ENCODE data around the gene ACAP3. TPM values are rescaled to one million over a fixed set of nuclear protein-coding genes. Genes with fewer than 3 reads are reported as not detected.

Gene ACAP3
- total RNA-seq, 1 donor from 2014 or later: 55.7 TPM

GRCh38 chr1:1330366-1331067, 22.8 kb upstream of the ACAP3 start:
- no peak for DNase-seq
- Mint-ChIP-seq H3K4me3 (no peak overlapping the region), H3K27ac (no peak overlapping the region)

GRCh38 chr1:1329304-1330210, 21.8 kb upstream of the ACAP3 start:
- DNase-seq: no peak
- intact Hi-C loops (cut with micrococcal nuclease): no loop called here
- H3K4me3 Mint-ChIP-seq: no peak overlapping the region
- H3K27me3 Mint-ChIP-seq: no peaks in the 10 kb centered on the region
- H3K36me3 Mint-ChIP-seq (ENCODE audit: low read depth): peaks cover 1% of the 10 kb centered on the region
- no peak overlapping the region for H3K27ac Mint-ChIP-seq
- peaks cover 6% of the 10 kb centered on the region for H3K4me1 Mint-ChIP-seq
- no peaks in the 10 kb centered on the region for H3K9me3 Mint-ChIP-seq

More at GRCh38 chr1:1330366-1331067, 22.8 kb upstream of the ACAP3 start:
- intact Hi-C loops (cut with micrococcal nuclease): no loop called here
- Mint-ChIP-seq H3K9me3 (no peaks in the 10 kb centered on the region), H3K27me3 (no peaks in the 10 kb centered on the region), H3K4me1 (peaks cover 6% of the 10 kb centered on the region), H3K36me3 (ENCODE audit: low read depth) (peaks cover 1% of the 10 kb centered on the region)

- intact Hi-C loops (cut with micrococcal nuclease): no loop called here
- Mint-ChIP-seq H3K4me1 (peaks cover 11% of the 10 kb centered on the region), H3K27me3 (no peaks in the 10 kb centered on the region), H3K9me3 (no peaks in the 10 kb centered on the region), H3K4me3 (no peak overlapping the region), H3K36me3 (ENCODE audit: low read depth) (peaks cover 7% of the 10 kb centered on the region), H3K27ac (no peak overlapping the region)
- DNase-seq: no peak
Observed at GRCh38 chr1:1328254-1328653, 20.5 kb upstream of the ACAP3 start.

- intact Hi-C loops (cut with micrococcal nuclease): no loop called here
- no peak for DNase-seq
- Mint-ChIP-seq H3K27me3 (no peaks in the 10 kb centered on the region), H3K36me3 (ENCODE audit: low read depth) (peaks cover 9% of the 10 kb centered on the region), H3K4me1 (peaks cover 16% of the 10 kb centered on the region), H3K27ac (no peak overlapping the region), H3K4me3 (peak overlapping the region; percentile 40), H3K9me3 (no peaks in the 10 kb centered on the region)
Observed at GRCh38 chr1:1327291-1327690, 19.6 kb upstream of the ACAP3 start.

GRCh38 chr1:1326075-1326605, 18.4 kb upstream of the ACAP3 start:
- H3K9me3 Mint-ChIP-seq: no peaks in the 10 kb centered on the region

GRCh38 chr1:1325288-1326074, 17.8 kb upstream of the ACAP3 start:
- DNase-seq: no peak
- Mint-ChIP-seq H3K27ac (peak overlapping the region; percentile 63), H3K9me3 (no peaks in the 10 kb centered on the region), H3K36me3 (ENCODE audit: low read depth) (peaks cover 13% of the 10 kb centered on the region), H3K27me3 (no peaks in the 10 kb centered on the region), H3K4me3 (peak overlapping the region; percentile 77), H3K4me1 (peaks cover 20% of the 10 kb centered on the region)
- intact Hi-C loops (cut with micrococcal nuclease): loop anchor here (2.0 kb wide), 2 partner anchors 17 to 23 kb away; partner anchors contain the start of genes DVL1 and PUSL1

More at GRCh38 chr1:1326075-1326605, 18.4 kb upstream of the ACAP3 start:
- intact Hi-C loops (cut with micrococcal nuclease): no loop called here
- H3K36me3 Mint-ChIP-seq (ENCODE audit: low read depth): peaks cover 13% of the 10 kb centered on the region
- H3K4me1 Mint-ChIP-seq: peaks cover 20% of the 10 kb centered on the region
- no peaks in the 10 kb centered on the region for H3K27me3 Mint-ChIP-seq
- no peak overlapping the region for H3K27ac Mint-ChIP-seq
- DNase-seq: no peak
- peak overlapping the region; percentile 77 for H3K4me3 Mint-ChIP-seq

GRCh38 chr1:1324524-1325287, 17.0 kb upstream of the ACAP3 start, which contains the start of the genes CPTP and INTS11:
TSS of gene CPTP (plus strand) at chr1:1324802. CDS start at chr1:1326911, 2,109 bp downstream.
TSS of gene INTS11 (minus strand) at chr1:1324660. CDS start at chr1:1324608, 52 bp downstream.
- intact Hi-C loops (cut with micrococcal nuclease): loop anchor here (2.0 kb wide), 2 partner anchors 16 to 24 kb away; partner anchors contain the start of genes DVL1 and PUSL1
- Mint-ChIP-seq H3K4me1 (peaks cover 18% of the 10 kb centered on the region), H3K27me3 (no peaks in the 10 kb centered on the region), H3K9me3 (no peaks in the 10 kb centered on the region), H3K27ac (peak within 1 kb of the TSS; percentile 92), H3K4me3 (peak within 1 kb of the TSS; percentile 92), H3K36me3 (ENCODE audit: low read depth) (peaks cover 16% of the 10 kb centered on the region)
- DNase-seq: peak; percentile 99

GRCh38 chr1:1324084-1324523, 16.4 kb upstream of the ACAP3 start:
- DNase-seq: no peak
- Mint-ChIP-seq H3K4me3 (peak overlapping the region; percentile 89), H3K27ac (peak overlapping the region; percentile 37), H3K36me3 (ENCODE audit: low read depth) (peaks cover 21% of the 10 kb centered on the region), H3K27me3 (no peaks in the 10 kb centered on the region), H3K9me3 (no peaks in the 10 kb centered on the region), H3K4me1 (peaks cover 18% of the 10 kb centered on the region)
- intact Hi-C loops (cut with micrococcal nuclease): loop anchor here (2.0 kb wide), 2 partner anchors 15 to 25 kb away; partner anchors contain the start of genes DVL1 and PUSL1

GRCh38 chr1:1322952-1323351, 15.2 kb upstream of the ACAP3 start:
- Mint-ChIP-seq H3K36me3 (ENCODE audit: low read depth) (peaks cover 29% of the 10 kb centered on the region), H3K4me3 (peak overlapping the region; percentile 92), H3K4me1 (peaks cover 18% of the 10 kb centered on the region), H3K27me3 (no peaks in the 10 kb centered on the region), H3K27ac (peak overlapping the region; percentile 89), H3K9me3 (no peaks in the 10 kb centered on the region)
- intact Hi-C loops (cut with micrococcal nuclease): no loop called here
- DNase-seq: no peak

- Mint-ChIP-seq H3K9me3 (no peaks in the 10 kb centered on the region), H3K4me1 (peaks cover 18% of the 10 kb centered on the region), H3K36me3 (ENCODE audit: low read depth) (peaks cover 31% of the 10 kb centered on the region), H3K4me3 (peak overlapping the region; percentile 92), H3K27ac (peak overlapping the region; percentile 76), H3K27me3 (no peaks in the 10 kb centered on the region)
- intact Hi-C loops (cut with micrococcal nuclease): no loop called here
- no peak for DNase-seq
Observed at GRCh38 chr1:1322418-1322817, 14.7 kb upstream of the ACAP3 start.

- H3K27me3 Mint-ChIP-seq: no peaks in the 10 kb centered on the region
- intact Hi-C loops (cut with micrococcal nuclease): no loop called here
- H3K36me3 Mint-ChIP-seq (ENCODE audit: low read depth): peaks cover 34% of the 10 kb centered on the region
- no peak overlapping the region for H3K27ac Mint-ChIP-seq
- peaks cover 18% of the 10 kb centered on the region for H3K4me1 Mint-ChIP-seq
- DNase-seq: no peak
- no peaks in the 10 kb centered on the region for H3K9me3 Mint-ChIP-seq
- no peak overlapping the region for H3K4me3 Mint-ChIP-seq
Observed at GRCh38 chr1:1321477-1321876, 13.7 kb upstream of the ACAP3 start.

- intact Hi-C loops (cut with micrococcal nuclease): no loop called here
- Mint-ChIP-seq H3K4me3 (no peak overlapping the region), H3K9me3 (no peaks in the 10 kb centered on the region), H3K27me3 (no peaks in the 10 kb centered on the region), H3K36me3 (ENCODE audit: low read depth) (peaks cover 39% of the 10 kb centered on the region), H3K27ac (no peak overlapping the region), H3K4me1 (peaks cover 14% of the 10 kb centered on the region)
- DNase-seq: no peak
Observed at GRCh38 chr1:1320666-1321448, 13.1 kb upstream of the ACAP3 start.
